Brain microvascular endothelial cell (primary cell): ENCODE measurements around the gene NRXN3.
"Not testable (repeated sequence)": the region's sequence is repeated elsewhere in the genome, so short reads cannot be mapped to it uniquely, and the experiment has no call there.

Experiments used
- DNase-seq: peaks from one replicate; pipeline ENCODE4 v3.0.0-alpha.2; 2020
- H3K27ac ChIP-seq: fragments of 250-450 bp; sonication (Bioruptor Pico); 2 replicates; pipeline ENCODE4 v1.5.1; 2020; ENCODE audit warnings: mild to moderate bottlenecking, moderate library complexity
- H3K27me3 ChIP-seq: fragments of 250-450 bp; sonication (Bioruptor Pico); replicated peaks from 2 replicates; pipeline ENCODE4 v1.5.1; 2020; ENCODE audit warnings: mild to moderate bottlenecking
- H3K36me3 ChIP-seq: fragments of 250-450 bp; sonication (Bioruptor Pico); replicated peaks from 2 replicates; pipeline ENCODE4 v1.5.1; 2020; ENCODE audit warnings: mild to moderate bottlenecking
- H3K4me3 ChIP-seq: 2 replicates; pipeline ENCODE4 v1.5.1; 2011; ENCODE audit warnings: low read depth, mild to moderate bottlenecking, control low read depth, low read length, moderate library complexity
- CTCF ChIP-seq: IDR thresholded peaks from 2 replicates; pipeline ENCODE4 v1.5.1; 2011; ENCODE audit warnings: low read depth, mild to moderate bottlenecking, moderate library complexity, low read length, control low read depth, inconsistent platforms; ENCODE audit errors: missing control alignments
- in situ Hi-C: cut with HindIII; loops from 2 replicates; pipeline ENCODE4 v1.10.0; 2017; ENCODE audit warnings: low sequenced_read_pairs, low pct_ligation_motif_present

The NRXN3 gene

GRCh38 chr14:78484028-78484427 lies 313.9 kb downstream of the NRXN3 start:
- DNase-seq, result no peak
- Histone ChIP-seq H3K27ac (no peak overlapping the region), H3K4me3 (no peak overlapping the region), H3K27me3 (no peaks in the 10 kb centered on the region), H3K36me3 (no peaks in the 10 kb centered on the region)
- in situ Hi-C loops, result no loop called here
- no peak for TF ChIP-seq CTCF

GRCh38 chr14:78486081-78486480 lies 315.9 kb downstream of the NRXN3 start:
- in situ Hi-C loops, result no loop called here

GRCh38 chr14:78486621-78487020 lies 316.4 kb downstream of the NRXN3 start:
- H3K27ac ChIP-seq, result no peak overlapping the region
- no peak overlapping the region for H3K4me3 ChIP-seq
- H3K27me3 ChIP-seq, result no peaks in the 10 kb centered on the region
- in situ Hi-C loops, result no loop called here
- DNase-seq, result no peak
- H3K36me3 ChIP-seq, result no peaks in the 10 kb centered on the region
- no peak for TF ChIP-seq CTCF

More at GRCh38 chr14:78486081-78486480, 315.9 kb downstream of the NRXN3 start:
- no peaks in the 10 kb centered on the region for H3K27me3 ChIP-seq
- no peaks in the 10 kb centered on the region for H3K36me3 ChIP-seq
- no peak for TF ChIP-seq CTCF
- H3K4me3 ChIP-seq, result no peak overlapping the region
- DNase-seq, result no peak
- no peak overlapping the region for H3K27ac ChIP-seq

- in situ Hi-C loops, H3K27ac ChIP-seq, H3K4me3 ChIP-seq, H3K27me3 ChIP-seq, DNase-seq, H3K36me3 ChIP-seq: not testable (repeated sequence)
Measured at GRCh38 chr14:78487573-78487972, 317.4 kb downstream of the NRXN3 start.

- in situ Hi-C loops, result no loop called here
- Histone ChIP-seq H3K36me3 (no peaks in the 10 kb centered on the region), H3K27me3 (no peaks in the 10 kb centered on the region), H3K27ac (no peak overlapping the region), H3K4me3 (no peak overlapping the region)
- TF ChIP-seq CTCF, result no peak
- no peak for DNase-seq
Measured at GRCh38 chr14:78488938-78489337, 318.8 kb downstream of the NRXN3 start.

- in situ Hi-C loops, result no loop called here
- no peak for DNase-seq
- Histone ChIP-seq H3K27me3 (no peaks in the 10 kb centered on the region), H3K36me3 (no peaks in the 10 kb centered on the region), H3K27ac (no peak overlapping the region), H3K4me3 (no peak overlapping the region)
- TF ChIP-seq CTCF, result no peak
Measured at GRCh38 chr14:78491048-78491447, 320.9 kb downstream of the NRXN3 start.
